Measurements from ENCODE around the gene KCNG2. TPM values are rescaled to one million over a fixed set of nuclear protein-coding genes. Genes with fewer than 3 reads are reported as not detected.

Gene KCNG2
- total RNA-seq, 2 experiments from 2014 or later, result not detected

GRCh38 chr18:79764131-79764530, 33.6 kb upstream of the KCNG2 start:
- intact Hi-C loops (cut with micrococcal nuclease; ENCODE audit: unreplicated experiment), result no loop called here
- ChIA-PET CTCF (ENCODE audit: unreplicated experiment) (no interaction called here), POLR2A (no interaction called here)
- Histone ChIP-seq H3K36me3 (ENCODE audit: insufficient read depth, low read length) (no peaks in the 10 kb centered on the region), H4K20me1 (ENCODE audit: insufficient read depth, low read length) (no peaks in the 10 kb centered on the region), H3K27ac (ENCODE audit: low read depth, low read length, poor library complexity, severe bottlenecking) (no peak overlapping the region), H3K9me3 (ENCODE audit: low read length) (no peaks in the 10 kb centered on the region), H3K9me2 (ENCODE audit: insufficient read depth, low read length) (no peaks in the 10 kb centered on the region), H3K79me2 (ENCODE audit: insufficient read depth, low read depth, low read length) (no peaks in the 10 kb centered on the region), H3K4me1 (ENCODE audit: insufficient read depth, low read length, poor library complexity, severe bottlenecking) (no peaks in the 10 kb centered on the region), H3K4me2 (ENCODE audit: low read length) (no peak overlapping the region), H2AFZ (ENCODE audit: low read length) (no peak overlapping the region), H3K4me3 (ENCODE audit: low read depth, low read length, poor library complexity, severe bottlenecking) (no peak overlapping the region)
- TF ChIP-seq CTCF (conservative IDR thresholded peaks at IDR 0.05; ENCODE audit: low read length) (no peak), EZH2phosphoT487 (IDR thresholded peaks at IDR 0.05; ENCODE audit: borderline replicate concordance, low read depth, low read length) (no peak)
- no peak for DNase-seq (ENCODE audit: low spot score)
- no TSS peak for BruUV-seq (replicated peaks)

- intact Hi-C loops (cut with micrococcal nuclease; ENCODE audit: unreplicated experiment), result loop anchor here (5.0 kb wide), 1 partner anchor 173 kb away; no protein-coding TSS in a partner anchor
- no peak for DNase-seq (ENCODE audit: low spot score)
- ChIA-PET POLR2A (no interaction called here), CTCF (ENCODE audit: unreplicated experiment) (no interaction called here)
- Histone ChIP-seq H3K79me2 (ENCODE audit: insufficient read depth, low read depth, low read length) (no peaks in the 10 kb centered on the region), H3K36me3 (ENCODE audit: insufficient read depth, low read length) (no peaks in the 10 kb centered on the region), H2AFZ (ENCODE audit: low read length) (no peak overlapping the region), H3K9me2 (ENCODE audit: insufficient read depth, low read length) (no peaks in the 10 kb centered on the region), H3K4me1 (ENCODE audit: insufficient read depth, low read length, poor library complexity, severe bottlenecking) (no peaks in the 10 kb centered on the region), H3K4me3 (ENCODE audit: low read depth, low read length, poor library complexity, severe bottlenecking) (no peak overlapping the region), H4K20me1 (ENCODE audit: insufficient read depth, low read length) (no peaks in the 10 kb centered on the region), H3K9me3 (ENCODE audit: low read length) (no peaks in the 10 kb centered on the region), H3K4me2 (ENCODE audit: low read length) (no peak overlapping the region), H3K27ac (ENCODE audit: low read depth, low read length, poor library complexity, severe bottlenecking) (no peak overlapping the region)
- TF ChIP-seq CTCF (conservative IDR thresholded peaks at IDR 0.05; ENCODE audit: low read length) (no peak), EZH2phosphoT487 (IDR thresholded peaks at IDR 0.05; ENCODE audit: borderline replicate concordance, low read depth, low read length) (no peak)
- no TSS peak for BruUV-seq (replicated peaks)
These were observed 32.1 kb upstream of the KCNG2 start for GRCh38 chr18:79765491-79766245.

- intact Hi-C loops (cut with micrococcal nuclease; ENCODE audit: unreplicated experiment), result loop anchor here (5.0 kb wide), 1 partner anchor 174 kb away; no protein-coding TSS in a partner anchor
- no peak overlapping the region for H3K4me3 ChIP-seq (ENCODE audit: low read depth, low read length, poor library complexity, severe bottlenecking)
- no peak for DNase-seq (ENCODE audit: low spot score)
- TF ChIP-seq CTCF (conservative IDR thresholded peaks at IDR 0.05; ENCODE audit: low read length) (no peak), EZH2phosphoT487 (IDR thresholded peaks at IDR 0.05; ENCODE audit: borderline replicate concordance, low read depth, low read length) (no peak)
- no peak overlapping the region for H3K4me2 ChIP-seq (ENCODE audit: low read length)
- no peaks in the 10 kb centered on the region for H3K36me3 ChIP-seq (ENCODE audit: insufficient read depth, low read length)
- H4K20me1 ChIP-seq (ENCODE audit: insufficient read depth, low read length), result no peaks in the 10 kb centered on the region
- H3K9me3 ChIP-seq (ENCODE audit: low read length), result no peaks in the 10 kb centered on the region
- no peaks in the 10 kb centered on the region for H3K4me1 ChIP-seq (ENCODE audit: insufficient read depth, low read length, poor library complexity, severe bottlenecking)
- no peak overlapping the region for H3K27ac ChIP-seq (ENCODE audit: low read depth, low read length, poor library complexity, severe bottlenecking)
- BruUV-seq (replicated peaks), result no TSS peak
- ChIA-PET CTCF (ENCODE audit: unreplicated experiment) (no interaction called here), POLR2A (no interaction called here)
- H2AFZ ChIP-seq (ENCODE audit: low read length), result no peak overlapping the region
- no peaks in the 10 kb centered on the region for H3K9me2 ChIP-seq (ENCODE audit: insufficient read depth, low read length)
- H3K79me2 ChIP-seq (ENCODE audit: insufficient read depth, low read depth, low read length), result no peaks in the 10 kb centered on the region
These were observed 31.4 kb upstream of the KCNG2 start for GRCh38 chr18:79766308-79766707.

All from OCI-LY7 (cell line).